Esophagus muscularis mucosa (tissue), 4 donors: Measurements from ENCODE around the gene NTM.

Source experiments
- CTCF ChIP-seq, 3 experiments: fragments of 200-600 bp in 2 of 3; fragments of 450-650 bp in 1 of 3; sonication (generic) in 2 of 3; IDR thresholded peaks; one replicate each; pipeline ENCODE4 v1.5.1; 2017 to 2019; ENCODE audit warnings: antibody characterized with exemption in 3 of 3, mild to moderate bottlenecking in 2 of 3, moderate library complexity in 1 of 3
- EP300 ChIP-seq: sonication (generic); formaldehyde crosslinking; IDR thresholded peaks from one replicate; pipeline ENCODE4 v1.6.1; 2017; ENCODE audit warnings: antibody characterized with exemption
- POLR2A ChIP-seq: fragments of 450-650 bp; IDR thresholded peaks from one replicate; pipeline ENCODE4 v1.6.1; 2017; ENCODE audit warnings: antibody characterized with exemption, moderate library complexity, mild to moderate bottlenecking, low read depth
- POLR2AphosphoS5 ChIP-seq, 2 donors: sonication (generic); formaldehyde crosslinking; IDR thresholded peaks; one replicate each; pipeline ENCODE4 v1.6.1; 2017; ENCODE audit warnings: antibody characterized with exemption in 2 of 2

DNA sequence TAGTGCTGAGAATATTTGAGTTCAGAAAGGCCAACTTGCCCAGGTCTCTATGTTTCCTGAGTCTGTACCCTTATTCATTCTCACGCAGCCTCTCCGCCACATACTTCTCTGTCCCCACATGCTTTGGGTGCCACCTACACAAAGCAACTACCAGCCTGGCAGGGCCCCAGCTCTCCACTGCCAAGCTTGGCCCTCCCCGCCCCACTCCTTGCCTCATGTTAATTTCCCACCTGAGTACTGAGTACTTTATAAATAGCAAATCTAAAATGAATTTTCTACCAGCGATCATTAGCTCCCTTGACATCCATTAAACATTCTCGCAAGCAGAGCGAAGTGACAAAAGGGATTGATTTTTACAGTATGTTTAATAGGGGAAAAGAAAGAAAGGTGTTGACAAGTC, 20.8 kb downstream of the NTM start:
- no peak for TF ChIP-seq POLR2A
- no peak for TF ChIP-seq POLR2AphosphoS5 (IDR thresholded peaks at IDR 0.05)
- TF ChIP-seq EP300: no peak
- TF ChIP-seq CTCF (IDR thresholded peaks at IDR 0.05): no peak
